IMR-90 (cell line): ENCODE results near the gene DNAJB12. TPM values are rescaled to one million over a fixed set of nuclear protein-coding genes. Genes with fewer than 3 reads are reported as not detected.
A peak's percentile ranks its signal among the peaks of the same experiment; 100 is the strongest.

Source experiments
- NFE2L2 ChIP-seq: fragments of 150-350 bp; IDR thresholded peaks from 2 replicates; pipeline ENCODE4 v1.6.1; 2016; ENCODE audit warnings: low read depth, mild to moderate bottlenecking, low read length
- POLR2A ChIP-seq: IDR thresholded peaks from 2 replicates; pipeline ENCODE4 v1.6.1; 2012; ENCODE audit warnings: mild to moderate bottlenecking, low read depth, low read length
- polyA plus RNA-seq, 3 experiments: library from polyadenylated mRNA; depleted of rRNA; stranded (reverse); fragments of >200 nt; gene quantifications; 2 replicates each; pipeline ENCODE4 v1.2.3, GENCODE V29; 2012; ENCODE audit warnings: low replicate concordance in 1 of 3
- total RNA-seq: library from RNA; depleted of rRNA; stranded (reverse); fragments of >200 nt; gene quantifications from 2 replicates; pipeline ENCODE4 v1.2.3, GENCODE V29; 2012
- TF ChIP-seq, protein P1 (sequence below): fragments of 150-350 bp; IDR thresholded peaks from 2 replicates; pipeline ENCODE4 v1.6.1; 2017; ENCODE audit warnings: mild to moderate bottlenecking, antibody characterized with exemption, low read length, low read depth

Gene DNAJB12
- total and polyA plus RNA-seq, 2 of the 4 experiments (the other 2 are of a cell fraction) = 18.3 to 24.0 TPM

DNA sequence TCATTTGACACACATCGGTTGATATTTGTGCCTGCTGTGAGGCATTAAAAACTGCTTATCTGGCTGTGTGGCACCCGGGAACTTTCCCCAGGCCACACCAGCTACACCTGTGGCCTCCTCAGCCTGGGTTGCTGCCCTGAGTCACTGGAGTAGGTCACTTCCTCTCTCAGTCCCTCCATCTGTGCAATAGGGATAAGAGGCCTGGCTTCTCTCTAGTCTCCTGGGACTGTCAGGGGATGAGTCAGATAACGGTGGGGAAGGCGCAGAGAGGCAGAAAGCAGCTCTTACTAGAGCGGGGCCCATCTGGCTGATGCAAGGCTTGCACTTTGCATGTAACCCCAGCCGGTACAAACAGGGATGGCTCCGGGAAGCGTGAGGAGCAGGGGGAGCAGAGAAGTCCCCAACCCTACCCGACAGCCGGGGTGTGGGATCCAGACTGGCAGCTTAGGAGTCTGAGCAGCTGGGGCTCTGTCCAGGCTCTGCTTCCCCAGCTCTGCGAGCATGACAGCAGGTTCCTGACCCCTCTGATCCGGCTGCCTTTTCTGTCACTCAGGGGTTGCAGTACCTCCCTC, 34.0 kb downstream of the DNAJB12 start (continued):
- TF ChIP-seq, protein P1, sequence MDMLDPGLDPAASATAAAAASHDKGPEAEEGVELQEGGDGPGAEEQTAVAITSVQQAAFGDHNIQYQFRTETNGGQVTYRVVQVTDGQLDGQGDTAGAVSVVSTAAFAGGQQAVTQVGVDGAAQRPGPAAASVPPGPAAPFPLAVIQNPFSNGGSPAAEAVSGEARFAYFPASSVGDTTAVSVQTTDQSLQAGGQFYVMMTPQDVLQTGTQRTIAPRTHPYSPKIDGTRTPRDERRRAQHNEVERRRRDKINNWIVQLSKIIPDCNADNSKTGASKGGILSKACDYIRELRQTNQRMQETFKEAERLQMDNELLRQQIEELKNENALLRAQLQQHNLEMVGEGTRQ = no peak
- TF ChIP-seq NFE2L2 (peak; percentile 42; the same call in 1 of the 2 replicates), POLR2A (peak; percentile 76)
